Transverse colon (tissue), 4 donors: Measurements from ENCODE around the gene THTPA.

Source experiments
- CTCF ChIP-seq, 5 experiments: fragments of 200-600 bp in 3 of 5; fragments of 450-650 bp in 2 of 5; sonication (generic) in 3 of 5; IDR thresholded peaks; 1 replicate in 2 of 5; 2 replicates in 3 of 5; pipeline ENCODE4 v1.5.1; 2016 to 2017; ENCODE audit warnings: antibody characterized with exemption in 5 of 5, inconsistent platforms in 3 of 5, mild to moderate bottlenecking in 2 of 5, moderate library complexity in 1 of 5
- POLR2AphosphoS5 ChIP-seq, 3 donors: sonication (generic); formaldehyde crosslinking; IDR thresholded peaks; one replicate each; pipeline ENCODE4 v1.6.1; 2016; ENCODE audit warnings: antibody characterized with exemption in 3 of 3

- TF ChIP-seq CTCF (IDR thresholded peaks at IDR 0.05) (no peak), POLR2AphosphoS5 (IDR thresholded peaks at IDR 0.05) (no peak)
Observed at GRCh38 chr14:23571701-23572523, 15.8 kb downstream of the THTPA start.
